Testis (tissue), 2 donors: ENCODE results near the gene ARID1B.

Source experiments
- POLR2A ChIP-seq: fragments of 450-650 bp; IDR thresholded peaks from one replicate; pipeline ENCODE4 v1.6.1; 2017; ENCODE audit warnings: antibody characterized with exemption, mild to moderate bottlenecking, moderate library complexity
- TF ChIP-seq, protein P1 (sequence below), 3 experiments: fragments of 450-650 bp in 2 of 3; fragments of 200-600 bp in 1 of 3; sonication (generic) in 1 of 3; IDR thresholded peaks; one replicate each; pipeline ENCODE4 v1.5.1; 2016 to 2019; ENCODE audit warnings: antibody characterized with exemption in 3 of 3, mild to moderate bottlenecking in 2 of 3, moderate library complexity in 1 of 3

DNA sequence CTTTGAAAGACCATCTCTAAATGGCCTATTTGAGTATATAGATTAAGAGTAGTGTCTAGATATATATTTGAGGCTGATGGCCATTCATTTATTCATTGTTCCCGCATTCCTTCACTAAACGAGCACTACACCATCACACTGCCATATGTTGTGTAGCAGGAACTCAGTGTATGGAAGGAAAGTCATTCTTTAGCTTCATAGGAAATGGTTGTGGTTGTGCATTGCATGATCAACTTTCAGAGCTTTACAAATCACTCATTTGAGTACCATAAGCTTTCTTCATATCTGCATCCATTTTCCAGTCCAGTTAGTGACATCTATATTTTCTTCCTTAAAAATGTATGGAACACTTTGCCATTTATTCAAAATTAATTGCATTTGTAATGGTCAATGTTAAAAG lies 97.9 kb downstream of the ARID1B start:
- TF ChIP-seq, protein P1, sequence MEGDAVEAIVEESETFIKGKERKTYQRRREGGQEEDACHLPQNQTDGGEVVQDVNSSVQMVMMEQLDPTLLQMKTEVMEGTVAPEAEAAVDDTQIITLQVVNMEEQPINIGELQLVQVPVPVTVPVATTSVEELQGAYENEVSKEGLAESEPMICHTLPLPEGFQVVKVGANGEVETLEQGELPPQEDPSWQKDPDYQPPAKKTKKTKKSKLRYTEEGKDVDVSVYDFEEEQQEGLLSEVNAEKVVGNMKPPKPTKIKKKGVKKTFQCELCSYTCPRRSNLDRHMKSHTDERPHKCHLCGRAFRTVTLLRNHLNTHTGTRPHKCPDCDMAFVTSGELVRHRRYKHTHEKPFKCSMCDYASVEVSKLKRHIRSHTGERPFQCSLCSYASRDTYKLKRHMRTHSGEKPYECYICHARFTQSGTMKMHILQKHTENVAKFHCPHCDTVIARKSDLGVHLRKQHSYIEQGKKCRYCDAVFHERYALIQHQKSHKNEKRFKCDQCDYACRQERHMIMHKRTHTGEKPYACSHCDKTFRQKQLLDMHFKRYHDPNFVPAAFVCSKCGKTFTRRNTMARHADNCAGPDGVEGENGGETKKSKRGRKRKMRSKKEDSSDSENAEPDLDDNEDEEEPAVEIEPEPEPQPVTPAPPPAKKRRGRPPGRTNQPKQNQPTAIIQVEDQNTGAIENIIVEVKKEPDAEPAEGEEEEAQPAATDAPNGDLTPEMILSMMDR (IDR thresholded peaks at IDR 0.05), result no peak
- no peak for TF ChIP-seq POLR2A
